ENCODE data around the gene CYP2U1.

DNA sequence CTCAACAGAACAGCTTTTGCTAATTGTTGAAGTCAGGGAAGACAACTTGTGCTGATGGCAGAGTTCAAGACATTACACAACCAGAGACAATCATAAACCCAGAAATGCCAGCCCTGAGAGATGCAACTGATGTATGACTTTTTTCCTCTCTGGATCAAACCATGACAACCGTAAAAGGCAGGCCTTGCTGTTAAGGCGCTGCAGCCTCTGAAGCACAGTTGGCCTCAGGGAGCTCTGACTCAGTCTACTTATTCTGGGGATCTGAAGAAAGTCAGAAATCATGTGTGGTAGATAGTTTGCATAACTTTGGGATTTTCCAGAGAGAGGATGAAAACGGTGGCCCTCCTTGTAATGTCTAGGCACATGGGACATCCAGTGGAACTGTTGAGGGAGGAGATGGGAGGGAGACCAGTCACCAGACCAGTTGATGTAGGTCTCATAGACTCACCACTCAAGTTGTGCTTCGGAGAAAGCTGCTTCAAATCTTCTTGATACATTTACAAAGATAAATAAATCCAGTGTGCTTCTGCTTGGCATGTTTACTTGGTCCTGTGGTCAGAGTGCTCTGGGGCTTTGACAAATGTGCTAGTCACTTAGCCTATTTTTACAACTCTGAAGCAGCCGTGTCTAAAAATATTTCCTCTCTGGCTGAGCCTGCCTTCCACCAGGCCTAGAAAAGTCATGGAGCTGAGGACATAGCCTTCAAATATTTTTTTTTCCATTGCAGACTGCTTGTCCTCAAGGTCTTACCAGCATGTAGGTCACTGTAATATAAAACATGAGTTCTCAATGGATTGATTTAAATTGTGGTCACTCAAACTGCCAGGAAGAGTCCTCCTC lies 65.8 kb downstream of the CYP2U1 start:
- TF ChIP-seq POLR2A (IDR thresholded peaks at IDR 0.05; ENCODE audit: low read depth, low read length) (no peak), POLR2AphosphoS5 (IDR thresholded peaks at IDR 0.05; ENCODE audit: low read depth, low read length) (no peak), TAF1 (IDR thresholded peaks at IDR 0.05; ENCODE audit: low read depth, low read length) (no peak), PAX5 (IDR thresholded peaks at IDR 0.05; ENCODE audit: insufficient read depth, low read length, severe bottlenecking) (no peak), SPI1 (IDR thresholded peaks at IDR 0.05; ENCODE audit: low read depth, low read length) (no peak)

Measured in GM12891 (cell line).